GM18858 (cell line): ENCODE data around the gene WBP2.

Experiments
- ATAC-seq: cut with Tn5 transposase; IDR thresholded peaks from one replicate; pipeline ENCODE4 v1.9.1; 2021; ENCODE audit not compliant: unreplicated experiment

The WBP2 gene

GRCh38 chr17:75846692-75847613 lies 8.2 kb downstream of the WBP2 start:
- ATAC-seq, result no peak

GRCh38 chr17:75845933-75846691 lies 9.0 kb downstream of the WBP2 start:
- no peak for ATAC-seq

GRCh38 chr17:75845058-75845711 lies 9.9 kb downstream of the WBP2 start:
- no peak for ATAC-seq

GRCh38 chr17:75844530-75845057 lies 10.5 kb downstream of the WBP2 start:
- no peak for ATAC-seq

- no peak for ATAC-seq
Observed at GRCh38 chr17:75843577-75844529, 11.3 kb downstream of the WBP2 start, which contains the start of gene UNC13D. Gene UNC13D, minus strand, starts transcription at chr17:75844404. Its CDS starts 67 bp downstream, at chr17:75844337.

GRCh38 chr17:75842963-75843576 lies 12.1 kb downstream of the WBP2 start:
- no peak for ATAC-seq

DNA sequence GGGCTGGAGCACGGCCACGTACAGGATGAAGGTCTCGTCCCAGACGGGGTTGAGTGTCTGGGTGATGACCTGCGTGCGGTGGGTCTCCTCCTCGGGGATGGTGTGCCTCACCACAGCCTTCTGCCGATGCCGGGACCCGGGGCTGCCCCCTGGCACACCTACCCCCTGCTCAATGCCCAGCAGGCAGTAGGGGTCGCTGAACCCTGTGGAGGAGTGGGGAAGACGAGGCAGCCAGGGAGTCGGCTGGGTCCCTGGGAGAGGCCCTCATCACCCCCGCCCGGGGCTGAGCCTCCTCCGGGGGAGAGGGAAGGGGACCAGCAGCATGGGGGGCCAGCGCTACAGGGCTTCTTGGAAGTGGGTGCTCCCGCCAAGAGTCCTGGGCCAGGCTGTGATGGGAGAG lies 12.7 kb downstream of the WBP2 start:
- ATAC-seq, result no peak

DNA sequence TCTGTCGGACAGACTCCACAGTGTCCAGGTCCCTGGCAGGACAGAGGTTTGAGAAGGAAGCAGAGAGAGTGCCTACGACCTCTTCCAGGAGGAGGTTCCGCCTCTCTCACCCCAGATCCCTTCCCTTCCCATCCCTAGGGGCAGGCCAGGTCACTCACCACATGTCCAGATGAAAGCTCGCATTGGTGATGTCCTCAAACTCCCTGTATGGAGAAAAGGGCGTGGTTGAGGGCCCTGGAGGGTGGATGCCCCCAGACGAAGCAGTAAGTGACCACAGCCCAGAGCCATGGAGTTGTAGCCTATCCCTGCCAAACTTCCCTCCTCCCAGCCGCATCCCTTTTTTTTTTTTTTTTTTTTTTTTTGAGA lies 14.4 kb downstream of the WBP2 start:
- no peak for ATAC-seq

- no peak for ATAC-seq
Observed at GRCh38 chr17:75839942-75840798, 15.0 kb downstream of the WBP2 start.

DNA sequence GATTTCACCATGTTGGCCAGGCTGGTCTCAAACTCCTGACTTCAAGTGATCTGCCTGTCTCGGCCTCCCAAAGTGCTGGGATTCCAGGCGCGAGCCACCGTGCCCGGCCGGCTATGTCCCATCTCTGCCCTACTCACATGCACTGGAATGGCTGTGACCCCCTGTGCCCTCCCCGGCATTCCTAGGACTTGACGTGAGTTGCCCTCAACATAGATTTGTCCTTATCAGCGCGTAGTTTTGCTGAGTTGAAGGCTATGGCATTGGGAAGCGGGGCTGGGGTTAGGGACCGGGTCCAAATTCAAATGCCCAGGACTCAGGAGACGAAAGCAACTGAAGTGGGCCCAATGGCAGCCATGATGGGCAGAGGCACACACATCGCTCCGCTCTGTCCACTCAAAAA lies 16.7 kb downstream of the WBP2 start:
- ATAC-seq, result no peak

GRCh38 chr17:75837899-75838298 lies 17.2 kb downstream of the WBP2 start:
- no peak for ATAC-seq

GRCh38 chr17:75836605-75837004 lies 18.5 kb downstream of the WBP2 start:
- no peak for ATAC-seq

- no peak for ATAC-seq
Observed at GRCh38 chr17:75835654-75835987, 19.5 kb downstream of the WBP2 start.

DNA sequence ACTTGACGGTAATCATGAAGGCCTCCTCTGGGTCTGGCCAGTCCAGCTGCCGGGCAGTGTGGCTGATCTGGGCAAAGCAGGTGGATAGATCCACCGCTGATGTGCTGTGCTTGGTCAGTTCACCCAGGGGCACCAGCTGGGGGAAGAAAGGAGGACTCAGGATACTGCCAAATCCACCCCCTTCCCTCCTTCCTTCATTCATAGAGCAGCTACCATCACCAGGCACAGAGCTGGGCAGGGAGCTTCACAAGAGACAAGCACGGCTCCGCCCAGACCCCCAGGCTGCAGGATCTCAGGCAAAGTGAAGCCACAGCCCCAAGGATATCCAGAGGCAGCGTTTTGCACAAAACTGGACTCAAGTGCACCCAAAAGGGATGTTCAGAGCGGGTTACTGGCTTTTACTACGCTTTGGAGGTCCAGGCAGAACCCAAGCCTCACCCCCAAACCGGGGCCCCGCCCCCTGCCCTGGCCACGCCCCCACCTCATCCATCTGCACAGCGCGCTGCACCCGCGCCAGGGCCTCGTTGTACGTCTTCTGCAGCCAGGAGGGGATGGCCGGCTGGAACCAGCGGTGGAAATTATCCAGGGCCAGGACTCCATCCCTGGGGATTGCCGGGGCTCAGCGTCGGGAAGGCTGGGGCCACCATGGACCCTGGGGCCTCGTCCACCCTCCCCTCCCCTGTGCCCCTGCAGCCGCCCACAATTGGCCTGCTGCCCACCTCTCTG lies 20.0 kb downstream of the WBP2 start:
- no peak for ATAC-seq

- ATAC-seq, result no peak
Observed at GRCh38 chr17:75834279-75834920, 20.7 kb downstream of the WBP2 start.

DNA sequence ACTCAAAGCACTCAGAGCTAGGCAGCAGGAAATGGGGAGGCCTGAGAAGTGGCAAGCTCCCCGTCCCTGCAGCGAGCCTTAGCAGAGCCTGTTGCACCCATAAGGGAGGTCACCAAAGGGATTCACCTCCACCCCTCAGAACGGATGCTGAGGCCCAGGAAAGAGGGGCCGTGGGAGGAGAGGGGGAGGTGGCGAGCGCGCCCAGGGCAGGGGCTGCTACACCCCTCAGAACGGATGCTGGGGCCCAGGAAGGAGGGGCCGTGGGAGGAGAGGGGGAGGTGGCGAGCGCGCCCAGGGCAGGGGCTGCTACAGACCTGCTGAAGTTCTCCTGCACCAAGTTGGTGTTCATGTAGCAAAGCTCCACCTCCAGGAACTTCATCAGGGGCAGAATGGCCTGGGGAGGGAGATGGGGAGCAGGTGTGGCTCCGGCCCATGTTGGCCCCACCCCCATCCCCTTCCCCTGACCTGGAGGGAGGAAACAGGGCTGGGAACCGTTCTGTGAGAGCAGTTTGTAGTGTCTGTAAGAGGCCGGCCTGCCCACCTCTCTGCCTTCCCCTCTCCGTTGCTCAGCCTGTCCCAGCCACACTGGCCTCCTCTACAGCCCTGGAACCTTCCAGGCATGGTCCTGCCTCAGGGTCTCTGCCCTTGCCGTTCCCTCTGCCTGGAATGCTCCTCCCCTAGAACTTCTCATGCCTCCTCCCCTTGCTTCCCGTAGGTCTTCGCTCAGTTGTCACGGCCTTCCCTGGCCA lies 22.3 kb downstream of the WBP2 start:
- no peak for ATAC-seq

- ATAC-seq, result no peak
Observed at GRCh38 chr17:75832164-75832651, 22.9 kb downstream of the WBP2 start.
